Measurements from ENCODE around the gene LRCH4. TPM values are rescaled to one million over a fixed set of nuclear protein-coding genes. Genes with fewer than 3 reads are reported as not detected.

LRCH4 gene
- total and polyA plus RNA-seq, 2 of the 13 experiments (the other 11 are each of a cell fraction or from before 2014, with no cell fraction given) = 7.0 to 9.3 TPM

GRCh38 chr7:100546129-100546925 is 39.6 kb downstream of the LRCH4 start (continued):
- TF ChIP-seq ATF7 (IDR thresholded peaks at IDR 0.05) (no peak), ATF7 (CRISPR knock-in tag; IDR thresholded peaks at IDR 0.05) (no peak), SRY (CRISPR knock-in tag; IDR thresholded peaks at IDR 0.05) (no peak), MAFG (CRISPR knock-in tag; IDR thresholded peaks at IDR 0.05) (no peak), KAT2B (IDR thresholded peaks at IDR 0.05; ENCODE audit: borderline replicate concordance, low read depth, low read length) (no peak), KDM4B (CRISPR knock-in tag; IDR thresholded peaks at IDR 0.05) (no peak), ZNF263 (CRISPR knock-in tag; IDR thresholded peaks at IDR 0.05) (0 out of 2 replicates have a peak, but pooled peaks have one; percentile 57), ZSCAN21 (CRISPR knock-in tag; IDR thresholded peaks at IDR 0.05; ENCODE audit: borderline replicate concordance) (no peak), RXRA (CRISPR knock-in tag; IDR thresholded peaks at IDR 0.05) (no peak; the same call in 1 of the 2 replicates), ZNF770 (CRISPR knock-in tag; IDR thresholded peaks at IDR 0.05) (0 out of 2 replicates have a peak, but pooled peaks have one; percentile 8), MTA3 (CRISPR knock-in tag; IDR thresholded peaks at IDR 0.05) (no peak), DPF2 (CRISPR knock-in tag; IDR thresholded peaks at IDR 0.05; ENCODE audit: borderline replicate concordance, low read depth) (no peak; the same call in 1 of the 2 replicates), MATR3 (CRISPR knock-in tag; IDR thresholded peaks at IDR 0.05) (no peak)
- TF ChIP-seq, protein P1, sequence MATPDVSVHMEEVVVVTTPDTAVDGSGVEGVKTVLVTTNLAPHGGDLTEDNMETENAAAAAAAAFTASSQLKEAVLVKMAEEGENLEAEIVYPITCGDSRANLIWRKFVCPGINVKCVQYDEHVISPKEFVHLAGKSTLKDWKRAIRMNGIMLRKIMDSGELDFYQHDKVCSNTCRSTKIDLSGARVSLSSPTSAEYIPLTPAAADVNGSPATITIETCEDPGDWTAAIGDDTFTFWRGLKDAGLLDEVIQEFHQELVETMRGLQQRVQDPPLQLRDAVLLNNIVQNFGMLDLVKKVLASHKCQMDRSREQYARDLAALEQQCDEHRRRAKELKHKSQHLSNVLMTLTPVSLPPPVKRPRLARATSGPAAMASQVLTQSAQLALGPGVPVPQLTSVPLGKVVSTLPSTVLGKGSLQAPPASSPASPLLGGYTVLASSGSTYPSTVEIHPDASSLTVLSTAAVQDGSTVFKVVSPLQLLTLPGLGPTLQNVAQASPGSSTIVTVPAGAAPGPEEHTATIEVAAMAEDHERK (CRISPR knock-in tag; IDR thresholded peaks at IDR 0.05; ENCODE audit: low read depth) = no peak
- TF ChIP-seq, protein P2, sequence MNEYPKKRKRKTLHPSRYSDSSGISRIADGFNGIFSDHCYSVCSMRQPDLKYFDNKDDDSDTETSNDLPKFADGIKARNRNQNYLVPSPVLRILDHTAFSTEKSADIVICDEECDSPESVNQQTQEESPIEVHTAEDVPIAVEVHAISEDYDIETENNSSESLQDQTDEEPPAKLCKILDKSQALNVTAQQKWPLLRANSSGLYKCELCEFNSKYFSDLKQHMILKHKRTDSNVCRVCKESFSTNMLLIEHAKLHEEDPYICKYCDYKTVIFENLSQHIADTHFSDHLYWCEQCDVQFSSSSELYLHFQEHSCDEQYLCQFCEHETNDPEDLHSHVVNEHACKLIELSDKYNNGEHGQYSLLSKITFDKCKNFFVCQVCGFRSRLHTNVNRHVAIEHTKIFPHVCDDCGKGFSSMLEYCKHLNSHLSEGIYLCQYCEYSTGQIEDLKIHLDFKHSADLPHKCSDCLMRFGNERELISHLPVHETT (CRISPR knock-in tag; conservative IDR thresholded peaks at IDR 0.05) = no peak; the same call in 1 of the 2 replicates
- TF ChIP-seq, protein P3, sequence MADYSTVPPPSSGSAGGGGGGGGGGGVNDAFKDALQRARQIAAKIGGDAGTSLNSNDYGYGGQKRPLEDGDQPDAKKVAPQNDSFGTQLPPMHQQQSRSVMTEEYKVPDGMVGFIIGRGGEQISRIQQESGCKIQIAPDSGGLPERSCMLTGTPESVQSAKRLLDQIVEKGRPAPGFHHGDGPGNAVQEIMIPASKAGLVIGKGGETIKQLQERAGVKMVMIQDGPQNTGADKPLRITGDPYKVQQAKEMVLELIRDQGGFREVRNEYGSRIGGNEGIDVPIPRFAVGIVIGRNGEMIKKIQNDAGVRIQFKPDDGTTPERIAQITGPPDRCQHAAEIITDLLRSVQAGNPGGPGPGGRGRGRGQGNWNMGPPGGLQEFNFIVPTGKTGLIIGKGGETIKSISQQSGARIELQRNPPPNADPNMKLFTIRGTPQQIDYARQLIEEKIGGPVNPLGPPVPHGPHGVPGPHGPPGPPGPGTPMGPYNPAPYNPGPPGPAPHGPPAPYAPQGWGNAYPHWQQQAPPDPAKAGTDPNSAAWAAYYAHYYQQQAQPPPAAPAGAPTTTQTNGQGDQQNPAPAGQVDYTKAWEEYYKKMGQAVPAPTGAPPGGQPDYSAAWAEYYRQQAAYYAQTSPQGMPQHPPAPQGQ (CRISPR knock-in tag; IDR thresholded peaks at IDR 0.05; ENCODE audit: borderline replicate concordance) = no peak
- TF ChIP-seq, protein P4, sequence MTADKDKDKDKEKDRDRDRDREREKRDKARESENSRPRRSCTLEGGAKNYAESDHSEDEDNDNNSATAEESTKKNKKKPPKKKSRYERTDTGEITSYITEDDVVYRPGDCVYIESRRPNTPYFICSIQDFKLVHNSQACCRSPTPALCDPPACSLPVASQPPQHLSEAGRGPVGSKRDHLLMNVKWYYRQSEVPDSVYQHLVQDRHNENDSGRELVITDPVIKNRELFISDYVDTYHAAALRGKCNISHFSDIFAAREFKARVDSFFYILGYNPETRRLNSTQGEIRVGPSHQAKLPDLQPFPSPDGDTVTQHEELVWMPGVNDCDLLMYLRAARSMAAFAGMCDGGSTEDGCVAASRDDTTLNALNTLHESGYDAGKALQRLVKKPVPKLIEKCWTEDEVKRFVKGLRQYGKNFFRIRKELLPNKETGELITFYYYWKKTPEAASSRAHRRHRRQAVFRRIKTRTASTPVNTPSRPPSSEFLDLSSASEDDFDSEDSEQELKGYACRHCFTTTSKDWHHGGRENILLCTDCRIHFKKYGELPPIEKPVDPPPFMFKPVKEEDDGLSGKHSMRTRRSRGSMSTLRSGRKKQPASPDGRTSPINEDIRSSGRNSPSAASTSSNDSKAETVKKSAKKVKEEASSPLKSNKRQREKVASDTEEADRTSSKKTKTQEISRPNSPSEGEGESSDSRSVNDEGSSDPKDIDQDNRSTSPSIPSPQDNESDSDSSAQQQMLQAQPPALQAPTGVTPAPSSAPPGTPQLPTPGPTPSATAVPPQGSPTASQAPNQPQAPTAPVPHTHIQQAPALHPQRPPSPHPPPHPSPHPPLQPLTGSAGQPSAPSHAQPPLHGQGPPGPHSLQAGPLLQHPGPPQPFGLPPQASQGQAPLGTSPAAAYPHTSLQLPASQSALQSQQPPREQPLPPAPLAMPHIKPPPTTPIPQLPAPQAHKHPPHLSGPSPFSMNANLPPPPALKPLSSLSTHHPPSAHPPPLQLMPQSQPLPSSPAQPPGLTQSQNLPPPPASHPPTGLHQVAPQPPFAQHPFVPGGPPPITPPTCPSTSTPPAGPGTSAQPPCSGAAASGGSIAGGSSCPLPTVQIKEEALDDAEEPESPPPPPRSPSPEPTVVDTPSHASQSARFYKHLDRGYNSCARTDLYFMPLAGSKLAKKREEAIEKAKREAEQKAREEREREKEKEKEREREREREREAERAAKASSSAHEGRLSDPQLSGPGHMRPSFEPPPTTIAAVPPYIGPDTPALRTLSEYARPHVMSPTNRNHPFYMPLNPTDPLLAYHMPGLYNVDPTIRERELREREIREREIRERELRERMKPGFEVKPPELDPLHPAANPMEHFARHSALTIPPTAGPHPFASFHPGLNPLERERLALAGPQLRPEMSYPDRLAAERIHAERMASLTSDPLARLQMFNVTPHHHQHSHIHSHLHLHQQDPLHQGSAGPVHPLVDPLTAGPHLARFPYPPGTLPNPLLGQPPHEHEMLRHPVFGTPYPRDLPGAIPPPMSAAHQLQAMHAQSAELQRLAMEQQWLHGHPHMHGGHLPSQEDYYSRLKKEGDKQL (CRISPR knock-in tag; IDR thresholded peaks at IDR 0.05; ENCODE audit: low read depth) = peak; percentile 80

Measured in HepG2 (cell line).